Gastrocnemius medialis (tissue), 4 donors: ENCODE results near the gene RNF19B. TPM values are rescaled to one million over a fixed set of nuclear protein-coding genes. Genes with fewer than 3 reads are reported as not detected.

ENCODE experiments used
- ATAC-seq, 2 donors: fragments of 150-250 bp; one replicate each; pipeline ENCODE4 v1.9.1; 2016
- DNase-seq, 2 donors: peaks; one replicate each; pipeline ENCODE4 v3.0.0-alpha.2; 2019
- H3K27ac ChIP-seq, 4 donors: fragments of 200-600 bp; sonication (generic); 1 replicate in 1 of 4; 2 replicates in 3 of 4; pipeline ENCODE4 v1.5.1; 2016 to 2018; ENCODE audit warnings: mild to moderate bottlenecking in 2 of 4, moderate library complexity in 1 of 4
- H3K27me3 ChIP-seq, 3 donors: fragments of 200-600 bp; sonication (generic) in 2 of 3; 1 replicate in 1 of 3; 2 replicates in 2 of 3; pipeline versions ENCODE4 v1.5.1 to v1.6.0; 2016 to 2019; ENCODE audit warnings: mild to moderate bottlenecking in 1 of 3, moderate library complexity in 1 of 3
- H3K36me3 ChIP-seq, 2 donors: fragments of 200-600 bp; sonication (generic) in 1 of 2; one replicate each; pipeline ENCODE4 v1.5.1; 2017 to 2018
- H3K4me1 ChIP-seq, 2 donors: fragments of 200-600 bp; sonication (generic) in 1 of 2; one replicate each; pipeline ENCODE4 v1.5.1; 2016 to 2017; ENCODE audit warnings: mild to moderate bottlenecking in 2 of 2
- H3K4me3 ChIP-seq, 4 donors: fragments of 200-600 bp; sonication (generic) in 3 of 4; 1 replicate in 1 of 4; 2 replicates in 3 of 4; pipeline ENCODE4 v1.5.1; 2016 to 2019; ENCODE audit warnings: mild to moderate bottlenecking in 2 of 4
- H3K9me3 ChIP-seq, 3 donors: fragments of 200-600 bp; sonication (generic) in 2 of 3; 1 replicate in 1 of 3; 2 replicates in 2 of 3; pipeline ENCODE4 v1.5.1; 2016 to 2019
- POLR2A ChIP-seq, 2 donors: fragments of 450-650 bp; IDR thresholded peaks; one replicate each; pipeline ENCODE4 v1.6.1; 2017; ENCODE audit warnings: antibody characterized with exemption in 2 of 2, mild to moderate bottlenecking in 2 of 2, moderate library complexity in 2 of 2
- in situ Hi-C, 4 donors: fragments of 200-750 bp; cut with MboI; loops; one replicate each; pipeline versions ENCODE4 v1.15.0 to v1.8.0; 2017; ENCODE audit warnings: low sequenced_read_pairs in 4 of 4
- intact Hi-C: fragments of 100-400 bp; cut with DNase I; formaldehyde crosslinking; loops from one replicate; pipeline ENCODE4 v1.15.1; 2023; ENCODE audit warnings: low total_unique reads
- total RNA-seq, 4 donors: library from RNA; depleted of rRNA; stranded (reverse); fragments of >200 nt; gene quantifications; one replicate each; pipeline versions ENCODE4 v1.1.0 to v1.2.3, GENCODE V29; 2016
- TF ChIP-seq, protein P1 (sequence below), 5 experiments: fragments of 450-650 bp in 3 of 5; fragments of 200-600 bp in 2 of 5; sonication (generic) in 2 of 5; IDR thresholded peaks in 4 of 5; conservative IDR thresholded peaks in 1 of 5; 1 replicate in 4 of 5; 2 replicates in 1 of 5; pipeline ENCODE4 v1.5.1; 2016 to 2019; ENCODE audit warnings: antibody characterized with exemption in 5 of 5, mild to moderate bottlenecking in 3 of 5, moderate library complexity in 3 of 5

The RNF19B gene
- total RNA-seq, 4 donors from 2014 or later = 22.7 to 34.4 (median 28.6) TPM

DNA sequence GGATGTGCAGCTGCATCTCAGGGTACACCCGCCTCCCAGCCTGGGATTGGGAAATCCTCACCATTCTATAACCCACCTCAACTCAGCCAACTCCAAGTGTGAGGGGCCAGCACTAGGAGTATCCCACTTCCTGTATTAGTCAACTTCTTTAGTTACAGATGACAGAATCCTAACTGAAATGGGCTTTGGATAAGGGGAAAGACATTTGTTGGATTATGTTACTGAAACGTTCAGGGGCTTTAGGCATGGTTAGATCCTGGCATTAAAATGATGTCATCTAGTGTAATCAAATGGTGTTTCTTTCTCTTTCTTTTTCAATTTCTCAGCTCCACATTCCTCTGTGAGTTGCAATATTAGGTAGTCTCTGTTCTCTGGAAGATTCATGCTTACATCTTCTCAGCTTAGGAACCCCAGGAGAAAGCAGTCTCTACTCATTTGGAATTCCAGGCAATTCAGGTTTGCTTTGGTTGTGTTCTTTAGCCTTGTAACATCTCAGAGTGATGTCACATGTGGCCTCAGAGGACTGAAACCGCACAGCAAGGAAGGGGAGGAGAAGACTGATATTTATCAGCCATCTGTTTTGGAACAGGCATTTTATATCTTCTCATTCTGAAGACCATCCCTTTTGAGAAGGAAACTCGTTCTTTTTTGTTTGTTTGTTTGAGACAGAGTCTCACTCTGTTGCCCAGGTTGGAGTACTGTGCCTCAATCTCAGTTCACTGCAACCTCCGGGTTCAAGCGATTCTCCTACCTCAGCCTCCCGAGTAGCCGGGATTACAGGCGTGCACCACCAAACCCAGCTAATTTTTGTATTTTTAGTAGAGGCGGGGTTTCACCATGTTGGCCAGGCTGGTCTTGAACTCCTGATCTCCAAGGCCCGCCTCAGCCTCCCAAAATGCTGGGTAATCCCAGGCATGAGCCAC, 44.5 kb downstream of the RNF19B start:
- DNase-seq (peak in 1 of 2 donors; percentile 21), ATAC-seq (peak in 1 of 2 donors; percentile 46)
- peaks cover 0 to 4% of the 10 kb centered on the region in 2 donors for H3K4me1 ChIP-seq
- H3K27ac ChIP-seq = no peak overlapping the region
- no peak for TF ChIP-seq POLR2A (IDR thresholded peaks at IDR 0.05)
- TF ChIP-seq, protein P1, sequence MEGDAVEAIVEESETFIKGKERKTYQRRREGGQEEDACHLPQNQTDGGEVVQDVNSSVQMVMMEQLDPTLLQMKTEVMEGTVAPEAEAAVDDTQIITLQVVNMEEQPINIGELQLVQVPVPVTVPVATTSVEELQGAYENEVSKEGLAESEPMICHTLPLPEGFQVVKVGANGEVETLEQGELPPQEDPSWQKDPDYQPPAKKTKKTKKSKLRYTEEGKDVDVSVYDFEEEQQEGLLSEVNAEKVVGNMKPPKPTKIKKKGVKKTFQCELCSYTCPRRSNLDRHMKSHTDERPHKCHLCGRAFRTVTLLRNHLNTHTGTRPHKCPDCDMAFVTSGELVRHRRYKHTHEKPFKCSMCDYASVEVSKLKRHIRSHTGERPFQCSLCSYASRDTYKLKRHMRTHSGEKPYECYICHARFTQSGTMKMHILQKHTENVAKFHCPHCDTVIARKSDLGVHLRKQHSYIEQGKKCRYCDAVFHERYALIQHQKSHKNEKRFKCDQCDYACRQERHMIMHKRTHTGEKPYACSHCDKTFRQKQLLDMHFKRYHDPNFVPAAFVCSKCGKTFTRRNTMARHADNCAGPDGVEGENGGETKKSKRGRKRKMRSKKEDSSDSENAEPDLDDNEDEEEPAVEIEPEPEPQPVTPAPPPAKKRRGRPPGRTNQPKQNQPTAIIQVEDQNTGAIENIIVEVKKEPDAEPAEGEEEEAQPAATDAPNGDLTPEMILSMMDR (IDR thresholded peaks at IDR 0.05 in 4 of 5, conservative IDR thresholded peaks at IDR 0.05 in 1 of 5) = no peak
- peaks cover 0 to 8% (median 6%) of the 10 kb centered on the region in 3 donors for H3K27me3 ChIP-seq
- H3K9me3 ChIP-seq = no peaks in the 10 kb centered on the region
- in situ Hi-C loops = loop anchor here in 1 of 4 donors (10.0 kb wide), 1 partner anchor 155 kb away; no protein-coding TSS in a partner anchor
- no peak overlapping the region for H3K4me3 ChIP-seq
- intact Hi-C loops = no loop called here
- no peaks in the 10 kb centered on the region for H3K36me3 ChIP-seq

DNA sequence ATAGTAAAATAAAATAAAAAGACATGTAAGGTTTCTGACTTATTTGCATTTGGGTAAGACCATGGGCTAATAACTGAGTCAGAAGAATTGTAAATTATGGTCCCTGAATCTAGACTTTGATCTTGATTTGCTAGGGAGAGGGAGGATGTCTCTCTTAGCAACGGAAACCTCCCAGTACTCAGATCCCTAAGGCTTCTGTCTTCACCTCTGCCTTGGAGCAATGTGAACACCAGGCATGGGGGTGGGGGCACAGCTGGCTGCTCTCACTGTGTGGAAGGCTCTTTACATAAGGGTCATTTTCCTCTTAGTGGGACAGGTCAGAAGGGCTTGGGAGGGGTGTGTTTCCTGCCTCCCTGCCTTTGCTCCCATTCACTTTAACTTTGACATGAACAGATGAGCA, 46.4 kb downstream of the RNF19B start:
- in situ Hi-C loops (no loop called here), intact Hi-C loops (no loop called here)
- H3K27me3 ChIP-seq = no peaks in the 10 kb centered on the region
- no peaks in the 10 kb centered on the region for H3K9me3 ChIP-seq
- no peak overlapping the region for H3K27ac ChIP-seq
- no peak for ATAC-seq
- H3K36me3 ChIP-seq = no peaks in the 10 kb centered on the region
- no peak for DNase-seq
- H3K4me1 ChIP-seq = peaks cover 0 to 4% of the 10 kb centered on the region in 2 donors
- no peak overlapping the region for H3K4me3 ChIP-seq
- TF ChIP-seq POLR2A (IDR thresholded peaks at IDR 0.05) = no peak
- TF ChIP-seq, protein P1 (IDR thresholded peaks at IDR 0.05 in 4 of 5, conservative IDR thresholded peaks at IDR 0.05 in 1 of 5) = no peak

DNA sequence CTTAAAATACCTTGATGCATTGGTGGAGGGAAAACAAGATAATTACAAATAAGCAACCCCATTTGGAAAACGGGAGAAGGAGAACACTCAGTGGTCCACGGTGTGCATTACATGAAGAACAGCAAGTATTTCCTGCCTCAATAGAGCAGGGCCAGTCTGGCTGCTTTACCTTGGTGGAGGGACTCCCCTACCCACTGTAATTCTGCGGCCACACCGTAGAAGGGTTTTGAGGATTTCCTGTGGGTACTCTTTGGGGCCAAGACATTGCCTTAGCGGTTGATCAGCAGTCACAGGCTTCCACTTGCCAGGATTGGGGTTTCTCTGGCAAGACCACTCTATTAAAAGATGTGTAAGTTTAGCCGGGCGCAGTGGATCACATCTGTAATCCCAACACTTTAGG, 47.1 kb downstream of the RNF19B start:
- Histone ChIP-seq H3K27ac (no peak overlapping the region), H3K27me3 (no peaks in the 10 kb centered on the region), H3K36me3 (no peaks in the 10 kb centered on the region), H3K4me1 (peaks cover 0 to 4% of the 10 kb centered on the region in 2 donors), H3K4me3 (no peak overlapping the region), H3K9me3 (no peaks in the 10 kb centered on the region)
- no peak for TF ChIP-seq POLR2A (IDR thresholded peaks at IDR 0.05)
- TF ChIP-seq, protein P1 (IDR thresholded peaks at IDR 0.05 in 4 of 5, conservative IDR thresholded peaks at IDR 0.05 in 1 of 5) = no peak
- intact Hi-C loops = no loop called here
- ATAC-seq = no peak
- in situ Hi-C loops = no loop called here
- no peak for DNase-seq

DNA sequence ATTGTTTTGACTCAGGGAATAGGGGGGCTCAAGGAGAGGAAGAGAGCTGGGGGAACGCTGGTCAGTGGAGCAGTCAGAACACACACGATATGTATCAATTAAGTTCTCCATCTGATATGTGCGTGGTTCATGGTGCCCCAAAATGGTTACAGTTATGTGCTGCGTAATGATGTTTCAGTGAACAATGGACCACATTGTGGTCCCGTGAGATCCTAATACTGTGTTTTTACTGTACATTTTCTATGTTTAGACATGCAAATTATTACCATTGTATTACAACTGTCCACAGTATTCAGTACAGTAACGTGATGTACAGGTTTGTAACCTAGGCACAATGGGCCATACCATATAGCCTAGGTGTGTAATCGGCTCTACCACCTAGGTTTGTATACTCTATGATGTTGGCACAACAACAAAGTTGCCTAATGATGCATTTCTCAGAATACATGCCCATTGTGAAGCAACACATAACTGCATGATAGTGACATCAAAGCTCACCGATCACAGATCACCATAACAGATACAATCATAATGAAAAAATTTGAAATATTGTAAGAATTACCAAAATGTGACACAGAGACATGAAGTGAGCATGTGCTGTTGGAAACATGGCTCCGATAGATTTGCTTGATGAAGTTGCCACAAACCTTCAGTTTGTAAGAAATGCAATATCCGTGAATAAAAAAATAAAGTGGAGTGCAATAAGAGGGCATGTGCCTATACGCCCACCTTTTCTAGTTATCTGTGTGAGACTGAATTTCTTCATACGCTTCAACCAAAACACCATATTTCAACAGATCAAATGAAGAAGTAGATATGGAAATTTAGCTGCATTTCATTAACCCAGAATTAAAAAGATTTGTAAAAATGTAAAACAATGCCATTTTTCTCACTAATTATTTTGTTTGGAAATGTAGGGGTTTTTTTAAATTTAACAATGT, 48.6 kb downstream of the RNF19B start:
- intact Hi-C loops (no loop called here), in situ Hi-C loops (no loop called here)
- TF ChIP-seq POLR2A (IDR thresholded peaks at IDR 0.05) = no peak
- TF ChIP-seq, protein P1 (IDR thresholded peaks at IDR 0.05 in 4 of 5, conservative IDR thresholded peaks at IDR 0.05 in 1 of 5) = no peak
- no peaks in the 10 kb centered on the region for H3K9me3 ChIP-seq
- H3K4me1 ChIP-seq = peaks cover 0 to under 1% of the 10 kb centered on the region in 2 donors
- H3K27me3 ChIP-seq = no peaks in the 10 kb centered on the region
- H3K27ac ChIP-seq = no peak overlapping the region
- DNase-seq = no peak
- no peaks in the 10 kb centered on the region for H3K36me3 ChIP-seq
- ATAC-seq = no peak
- H3K4me3 ChIP-seq = no peak overlapping the region
